Breast epithelium (tissue), 4 donors: ENCODE measurements around the gene KRT6B. TPM values are rescaled to one million over a fixed set of nuclear protein-coding genes. Genes with fewer than 3 reads are reported as not detected.
"Not testable (repeated sequence)": the region's sequence is repeated elsewhere in the genome, so short reads cannot be mapped to it uniquely, and the experiment has no call there.

Experiments used
- DNase-seq, 2 donors: peaks; one replicate each; pipeline ENCODE4 v3.0.0-alpha.2; 2019; ENCODE audit warnings: low spot score in 2 of 2
- H3K27ac ChIP-seq, 2 donors: fragments of 200-600 bp; sonication (generic) in 1 of 2; one replicate each; pipeline ENCODE4 v1.5.1; 2016 to 2019; ENCODE audit warnings: mild to moderate bottlenecking in 1 of 2
- H3K27me3 ChIP-seq, 2 donors: fragments of 200-600 bp; sonication (generic) in 1 of 2; one replicate each; pipeline versions ENCODE4 v1.5.1 to v1.6.0; 2017 to 2019; ENCODE audit warnings: control low read depth in 1 of 2, mild to moderate bottlenecking in 1 of 2
- H3K36me3 ChIP-seq: fragments of 200-600 bp; one replicate; pipeline ENCODE4 v1.5.1; 2019
- H3K4me1 ChIP-seq, 2 donors: fragments of 200-600 bp; sonication (generic); one replicate each; pipeline ENCODE4 v1.5.1; 2016 to 2019; ENCODE audit warnings: control low read depth in 1 of 2
- H3K4me3 ChIP-seq, 3 donors: fragments of 200-600 bp; sonication (generic); 1 replicate in 2 of 3; 2 replicates in 1 of 3; pipeline ENCODE4 v1.5.1; 2016 to 2019; ENCODE audit warnings: mild to moderate bottlenecking in 3 of 3, moderate library complexity in 2 of 3
- H3K9me3 ChIP-seq, 2 donors: fragments of 200-600 bp; sonication (generic) in 1 of 2; one replicate each; pipeline ENCODE4 v1.5.1; 2016 to 2019; ENCODE audit warnings: control low read depth in 1 of 2
- CTCF ChIP-seq, 3 donors: fragments of 450-650 bp; IDR thresholded peaks; one replicate each; pipeline ENCODE4 v1.5.1; 2016 to 2017; ENCODE audit warnings: antibody characterized with exemption in 3 of 3, mild to moderate bottlenecking in 3 of 3, moderate library complexity in 3 of 3
- POLR2A ChIP-seq: fragments of 450-650 bp; IDR thresholded peaks from one replicate; pipeline ENCODE4 v1.6.1; 2016; ENCODE audit warnings: antibody characterized with exemption, mild to moderate bottlenecking, moderate library complexity
- POLR2AphosphoS5 ChIP-seq, 3 donors: sonication (generic); formaldehyde crosslinking; IDR thresholded peaks; one replicate each; pipeline ENCODE4 v1.6.1; 2017; ENCODE audit warnings: antibody characterized with exemption in 3 of 3
- intact Hi-C: fragments of 100-400 bp; cut with DNase I; formaldehyde crosslinking; loops from one replicate; pipeline ENCODE4 v1.15.1; 2023; ENCODE audit warnings: low total_unique reads
- total RNA-seq, 3 donors: library from RNA; depleted of rRNA; stranded (reverse); fragments of >200 nt; gene quantifications; one replicate each; pipeline ENCODE4 v1.1.0, GENCODE V29; 2016

Gene KRT6B
- total RNA-seq, 3 donors from 2014 or later = 42.0 to 69.2 TPM; not detected in 1

DNA sequence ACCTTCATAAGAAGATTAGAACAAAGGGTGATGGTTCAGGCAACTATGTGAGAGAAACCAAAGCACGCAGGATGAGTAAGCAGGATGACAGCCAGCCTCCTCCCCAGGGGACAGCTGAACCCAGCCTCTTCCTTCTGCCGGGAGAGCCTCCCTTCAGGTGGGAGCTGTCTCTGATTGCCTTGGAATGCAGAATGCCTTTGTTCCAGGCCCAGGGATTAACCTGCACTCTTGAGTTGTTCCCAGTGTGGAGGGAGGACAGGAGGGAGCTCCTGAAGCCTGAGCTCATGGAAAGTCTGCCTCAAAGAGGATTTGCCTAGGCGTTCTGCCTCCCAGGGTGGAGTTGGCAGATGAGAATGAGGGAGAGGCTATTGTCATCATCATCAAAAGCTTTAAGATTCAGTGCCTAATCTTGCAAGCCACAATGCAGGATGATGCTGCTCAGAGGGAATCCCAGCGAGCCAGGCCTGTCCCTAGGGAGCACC lies 44.7 kb upstream of the KRT6B start:
- Histone ChIP-seq H3K27me3 (no peaks in the 10 kb centered on the region), H3K9me3 (no peaks in the 10 kb centered on the region), H3K4me1 (peaks cover 4 to 28% of the 10 kb centered on the region in 2 donors), H3K4me3 (no peak overlapping the region), H3K36me3 (no peaks in the 10 kb centered on the region), H3K27ac (peak overlapping the region; percentile 74 to 84)
- intact Hi-C loops = no loop called here
- TF ChIP-seq POLR2A (no peak), POLR2AphosphoS5 (IDR thresholded peaks at IDR 0.05) (peak in 1 of 3 donors; percentile 40)
- DNase-seq = no peak

GRCh38 chr12:52496054-52496453 lies 44.1 kb upstream of the KRT6B start:
- H3K27me3 ChIP-seq = peaks cover 0 to 5% of the 10 kb centered on the region in 2 donors
- H3K4me1 ChIP-seq = peaks cover 4 to 28% of the 10 kb centered on the region in 2 donors
- H3K36me3 ChIP-seq = no peaks in the 10 kb centered on the region
- intact Hi-C loops = no loop called here
- no peak for DNase-seq
- H3K9me3 ChIP-seq = no peaks in the 10 kb centered on the region
- H3K4me3 ChIP-seq = no peak overlapping the region
- TF ChIP-seq CTCF (IDR thresholded peaks at IDR 0.05) (no peak), POLR2A (no peak), POLR2AphosphoS5 (IDR thresholded peaks at IDR 0.05) (no peak)
- H3K27ac ChIP-seq = peak overlapping the region; percentile 74 to 84

- no peak for DNase-seq
- Histone ChIP-seq H3K4me1 (peaks cover 4 to 28% of the 10 kb centered on the region in 2 donors), H3K4me3 (no peak overlapping the region), H3K36me3 (no peaks in the 10 kb centered on the region), H3K9me3 (no peaks in the 10 kb centered on the region), H3K27ac (peak overlapping the region; percentile 74 to 84), H3K27me3 (peaks cover 0 to 5% of the 10 kb centered on the region in 2 donors)
- intact Hi-C loops = no loop called here
- TF ChIP-seq CTCF (IDR thresholded peaks at IDR 0.05) = no peak
- TF ChIP-seq POLR2AphosphoS5 (IDR thresholded peaks at IDR 0.05) = no peak
- TF ChIP-seq POLR2A = no peak
Measured at GRCh38 chr12:52495389-52495788, 43.4 kb upstream of the KRT6B start.

DNA sequence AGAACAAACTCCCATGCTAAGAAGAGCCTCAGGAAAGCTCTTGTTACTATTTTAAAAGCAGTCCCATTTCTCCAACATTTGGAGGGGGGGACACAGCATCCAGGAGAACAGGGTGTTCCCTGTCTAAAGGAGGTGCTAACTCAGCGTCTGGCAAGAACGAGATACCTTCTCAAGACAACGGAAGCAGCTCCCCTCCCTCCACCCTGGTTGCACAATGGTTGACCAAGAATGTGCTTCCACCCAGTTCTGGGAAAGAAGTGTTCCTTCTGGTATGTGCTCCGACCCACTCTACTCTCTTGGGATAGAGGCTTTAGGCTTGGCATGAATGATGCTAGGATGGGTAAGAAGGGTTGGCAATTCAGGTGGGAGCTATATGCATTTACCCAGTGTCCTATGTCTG lies 42.6 kb upstream of the KRT6B start:
- intact Hi-C loops = no loop called here
- Histone ChIP-seq H3K27ac (peak overlapping the region; percentile 74 to 84), H3K36me3 (no peaks in the 10 kb centered on the region), H3K27me3 (peaks cover 0 to 5% of the 10 kb centered on the region in 2 donors), H3K4me3 (no peak overlapping the region), H3K9me3 (no peaks in the 10 kb centered on the region), H3K4me1 (peaks cover 4 to 28% of the 10 kb centered on the region in 2 donors)
- peak in 1 of 2 donors; percentile 92 for DNase-seq
- no peak for TF ChIP-seq POLR2A
- TF ChIP-seq POLR2AphosphoS5 (IDR thresholded peaks at IDR 0.05) = peak; percentile 77 to 87 (median 87)

DNA sequence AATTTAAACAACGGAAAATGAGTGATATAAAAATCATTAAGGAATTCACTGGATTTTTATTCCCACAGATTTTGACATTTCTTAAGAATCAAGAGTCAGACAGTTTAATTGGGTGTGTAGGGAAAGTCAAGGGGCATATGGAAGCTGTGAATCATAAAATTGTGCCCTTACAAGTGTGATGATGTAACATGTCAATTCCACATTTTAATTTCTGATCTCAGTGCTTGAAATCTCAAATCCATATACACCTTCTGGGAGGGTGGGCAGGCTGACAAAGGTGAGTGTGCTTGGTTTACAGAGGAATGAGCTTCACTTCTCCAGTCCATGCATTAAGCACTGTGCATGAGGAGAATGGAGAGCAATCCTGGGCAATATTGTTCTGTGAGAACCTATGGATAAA lies 42.2 kb upstream of the KRT6B start:
- Histone ChIP-seq H3K4me3 (no peak overlapping the region), H3K4me1 (peaks cover 4 to 28% of the 10 kb centered on the region in 2 donors), H3K36me3 (no peaks in the 10 kb centered on the region), H3K27ac (peak overlapping the region; percentile 41 to 84), H3K9me3 (no peaks in the 10 kb centered on the region), H3K27me3 (peaks cover 0 to 5% of the 10 kb centered on the region in 2 donors)
- TF ChIP-seq CTCF (IDR thresholded peaks at IDR 0.05) (no peak), POLR2A (no peak), POLR2AphosphoS5 (IDR thresholded peaks at IDR 0.05) (no peak)
- no peak for DNase-seq
- intact Hi-C loops = no loop called here

DNA sequence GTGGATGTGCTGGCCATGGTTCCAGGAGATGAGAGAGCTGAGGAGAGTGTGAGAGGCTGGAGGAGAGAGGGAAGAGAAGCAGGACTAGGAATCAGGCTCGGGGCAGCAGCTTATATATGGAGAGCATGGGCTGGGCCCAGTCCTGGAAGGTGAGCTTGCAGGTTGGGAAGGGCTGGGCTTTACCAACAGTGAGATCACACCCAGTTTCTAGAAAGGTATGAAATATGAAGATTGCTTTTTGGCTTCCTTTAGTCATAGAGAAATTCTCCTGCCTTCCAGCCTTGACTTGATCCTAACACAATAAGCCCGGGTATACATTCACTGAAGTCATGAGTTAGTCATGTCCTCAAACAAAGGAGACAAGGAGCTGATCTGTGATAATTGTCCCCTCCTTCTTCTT lies 41.2 kb upstream of the KRT6B start, which contains the start of gene KRT6A:
KRT6A (minus strand) TSS at position 86 of the 400 bp plus-strand sequence; CDS start at position 17, 69 bp downstream.
- TF ChIP-seq CTCF (IDR thresholded peaks at IDR 0.05) (no peak), POLR2A (no peak), POLR2AphosphoS5 (IDR thresholded peaks at IDR 0.05) (no peak)
- Histone ChIP-seq H3K27me3 (peaks cover 0 to 5% of the 10 kb centered on the region in 2 donors), H3K9me3 (no peaks in the 10 kb centered on the region), H3K4me3 (no peak within 1 kb of the TSS), H3K36me3 (no peaks in the 10 kb centered on the region), H3K4me1 (peaks cover 4 to 28% of the 10 kb centered on the region in 2 donors), H3K27ac (peak within 1 kb of the TSS; percentile 41 to 84)
- no peak for DNase-seq
- intact Hi-C loops = no loop called here

DNA sequence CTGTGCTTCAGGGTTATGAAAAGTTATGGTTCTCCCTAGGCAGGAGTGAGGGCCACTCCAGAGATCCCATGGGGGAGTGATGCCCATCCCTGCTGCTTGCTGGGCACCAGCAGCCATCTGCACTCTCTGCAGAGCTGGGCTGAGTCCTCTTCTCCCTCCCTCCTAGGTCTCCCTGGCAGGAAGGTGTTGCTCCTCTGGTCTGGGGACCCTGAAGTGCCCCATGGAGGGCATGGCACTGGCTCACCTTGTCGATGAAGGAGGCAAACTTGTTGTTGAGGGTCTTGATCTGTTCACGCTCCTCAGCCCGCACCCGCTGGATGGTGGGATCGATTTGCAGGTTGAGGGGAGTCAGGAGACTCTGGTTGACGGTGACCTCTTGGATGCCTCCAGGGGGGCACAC lies 40.5 kb upstream of the KRT6B start:
- H3K36me3 ChIP-seq, H3K4me3 ChIP-seq, H3K27ac ChIP-seq, H3K27me3 ChIP-seq, DNase-seq, intact Hi-C loops, H3K9me3 ChIP-seq: not testable (repeated sequence)
- peaks cover 4 to 28% of the 10 kb centered on the region in 2 donors for H3K4me1 ChIP-seq

DNA sequence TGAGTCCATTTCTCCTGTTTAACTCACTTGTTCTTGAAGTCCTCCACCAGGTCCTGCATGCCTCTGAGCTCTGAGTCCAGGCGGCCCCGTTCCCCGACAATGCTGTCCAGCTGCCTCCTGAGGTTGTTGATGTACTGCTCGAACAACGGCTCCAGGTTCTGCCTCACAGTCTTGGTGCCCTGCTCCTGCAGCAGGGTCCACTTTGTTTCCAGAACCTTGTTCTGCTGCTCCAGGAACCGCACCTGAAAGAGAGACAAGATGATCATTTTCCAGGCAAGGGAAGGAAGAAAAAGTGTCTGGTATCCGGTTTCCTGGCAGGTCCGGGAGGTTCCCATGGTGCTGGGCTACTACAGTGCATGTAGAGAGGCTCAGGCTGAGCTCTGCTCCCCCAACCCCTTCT lies 39.5 kb upstream of the KRT6B start:
- H3K27ac ChIP-seq, H3K36me3 ChIP-seq, H3K27me3 ChIP-seq, H3K9me3 ChIP-seq, intact Hi-C loops, DNase-seq, H3K4me3 ChIP-seq: not testable (repeated sequence)
- H3K4me1 ChIP-seq = peaks cover 4 to 27% of the 10 kb centered on the region in 2 donors
